HG03558 (cell line): ENCODE measurements around the gene TMEM170B.

Source experiments
- ATAC-seq: cut with Tn5 transposase; IDR thresholded peaks from one replicate; pipeline ENCODE4 v1.9.1; 2021; ENCODE audit warnings: moderate number of reproducible peaks; ENCODE audit not compliant: unreplicated experiment; ENCODE audit errors: extremely low read depth

Gene TMEM170B

DNA sequence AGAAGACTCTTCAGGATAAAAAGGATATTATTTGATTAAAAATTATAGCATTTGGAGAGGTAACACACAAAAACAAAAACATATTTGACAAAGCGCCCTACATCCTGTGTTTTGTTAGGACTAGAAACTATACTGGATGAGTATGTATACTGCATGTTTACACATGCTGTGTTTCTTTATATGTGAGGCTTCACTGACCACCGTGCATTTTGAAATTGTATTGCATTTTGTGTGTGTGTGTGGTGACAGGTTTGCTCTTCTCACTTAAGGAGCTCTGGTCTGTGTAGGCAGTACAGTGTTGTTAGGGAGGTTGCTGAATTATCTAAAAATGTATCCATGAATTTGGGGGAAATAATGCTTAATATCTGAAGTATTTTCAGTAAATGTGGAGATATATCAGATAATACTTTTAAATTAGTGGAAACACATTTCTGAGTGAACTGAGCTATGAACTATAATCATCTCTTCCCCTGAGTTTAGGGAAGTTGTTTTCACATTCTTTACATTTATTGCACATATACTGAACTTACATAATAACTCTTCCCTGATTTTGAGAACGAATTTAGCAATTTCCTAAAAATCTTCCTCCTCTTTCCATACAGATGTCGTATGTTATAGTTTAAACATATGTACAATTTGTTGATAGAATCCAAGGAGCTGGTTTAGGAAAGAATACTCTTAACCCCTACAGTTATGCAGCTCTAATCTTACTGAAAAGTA, 43.3 kb downstream of the TMEM170B start:
- no peak for ATAC-seq

DNA sequence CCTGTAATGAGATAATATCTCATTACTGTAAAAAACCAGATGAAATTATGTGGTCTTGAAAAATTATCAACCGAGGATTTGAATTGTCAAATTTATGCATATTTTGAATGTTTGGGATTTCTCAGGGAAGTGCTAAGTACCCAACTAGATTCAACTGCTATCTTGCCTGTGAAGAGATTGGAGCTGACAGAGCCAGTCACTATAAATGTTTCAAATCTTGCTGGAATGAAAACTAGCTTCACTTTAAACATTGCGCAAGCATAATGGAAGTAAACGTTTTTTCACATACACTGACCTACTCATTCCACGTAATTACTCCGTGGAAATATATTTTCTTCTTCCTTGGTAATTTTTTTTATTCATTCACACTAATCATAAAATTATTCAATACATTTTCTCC, 46.7 kb downstream of the TMEM170B start:
- ATAC-seq: no peak

DNA sequence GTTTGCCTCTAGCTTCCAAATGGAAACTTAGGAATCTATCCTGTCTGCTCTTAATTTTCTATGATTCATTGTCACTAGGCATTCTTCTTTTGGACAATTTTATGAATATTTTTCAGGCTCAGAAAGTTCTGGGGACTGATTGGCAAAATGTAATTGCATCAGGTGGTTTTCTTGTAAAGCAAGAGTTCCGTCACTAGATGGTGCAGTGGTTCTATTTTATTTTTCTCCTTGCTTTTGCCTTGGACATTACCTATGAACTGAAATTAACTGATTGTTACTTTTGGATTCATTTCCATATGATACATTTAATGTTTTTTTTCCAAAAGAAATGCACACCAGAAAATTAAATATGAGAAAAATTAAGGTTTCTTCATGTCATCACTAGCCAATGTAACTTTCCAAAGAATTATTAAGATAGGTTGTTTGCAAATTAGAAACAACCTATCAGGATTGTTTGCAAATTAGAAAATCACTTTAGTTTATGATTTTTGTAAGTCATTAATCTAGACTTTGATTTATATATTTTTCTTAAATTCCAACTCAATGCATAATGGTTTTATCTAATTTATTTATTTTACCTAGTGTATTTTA, 48.0 kb downstream of the TMEM170B start:
- no peak for ATAC-seq

DNA sequence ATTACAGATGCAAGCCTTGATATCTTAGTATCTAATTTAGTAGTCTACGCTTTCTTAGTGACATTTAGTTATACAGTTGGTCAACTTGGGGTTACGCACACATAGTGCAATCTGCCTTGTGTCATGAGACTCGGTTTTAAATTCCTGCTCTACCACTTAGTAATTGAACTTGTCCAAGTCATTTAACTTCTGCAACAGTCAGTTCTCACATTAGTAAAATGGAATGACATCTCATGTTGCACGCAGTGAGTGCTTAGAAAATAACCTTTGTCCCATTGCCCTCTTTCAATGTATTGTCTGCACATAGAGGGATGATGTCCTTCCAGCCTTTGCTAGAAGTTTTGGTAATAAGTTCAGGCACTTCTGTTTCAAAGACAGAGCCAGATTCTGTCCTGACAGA, 48.6 kb downstream of the TMEM170B start:
- no peak for ATAC-seq

DNA sequence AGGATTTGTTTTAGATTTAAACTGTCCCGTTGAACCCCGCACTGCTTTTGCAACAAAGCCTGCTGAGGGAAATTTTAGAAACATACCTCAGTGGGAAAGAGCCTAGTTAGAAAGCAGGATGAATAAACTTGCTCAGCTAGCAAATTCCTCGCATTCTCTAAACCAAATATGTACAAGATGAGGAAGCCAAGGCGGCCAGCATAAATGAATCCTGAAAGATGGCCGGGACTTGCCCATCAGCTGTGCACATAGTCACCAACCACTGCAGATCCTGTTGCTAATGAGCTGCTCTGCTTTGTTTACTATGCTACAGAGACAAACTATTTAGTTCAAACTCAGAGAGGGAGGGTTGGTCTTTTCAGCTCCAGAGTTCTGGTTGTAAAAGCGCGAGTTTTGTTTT, 49.0 kb downstream of the TMEM170B start:
- no peak for ATAC-seq

DNA sequence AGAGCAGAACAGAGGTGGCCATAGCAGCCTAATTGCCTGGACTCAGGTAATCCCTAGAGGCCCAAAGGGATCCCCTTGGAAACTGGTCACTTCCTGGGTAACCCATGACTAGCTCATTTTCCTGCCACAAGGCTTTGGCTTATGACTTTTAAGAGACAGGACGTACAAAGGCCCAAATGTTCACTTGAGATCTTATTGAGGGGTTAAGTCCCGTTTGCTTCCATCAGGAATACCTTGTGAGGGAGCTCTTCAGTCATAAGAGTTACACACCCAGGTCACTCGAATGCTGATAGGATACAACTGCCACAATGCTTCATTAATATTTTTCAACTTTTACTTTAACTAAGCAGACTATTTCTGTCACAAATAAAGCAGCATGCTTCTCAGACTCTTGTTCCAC, 51.7 kb downstream of the TMEM170B start:
- no peak for ATAC-seq

DNA sequence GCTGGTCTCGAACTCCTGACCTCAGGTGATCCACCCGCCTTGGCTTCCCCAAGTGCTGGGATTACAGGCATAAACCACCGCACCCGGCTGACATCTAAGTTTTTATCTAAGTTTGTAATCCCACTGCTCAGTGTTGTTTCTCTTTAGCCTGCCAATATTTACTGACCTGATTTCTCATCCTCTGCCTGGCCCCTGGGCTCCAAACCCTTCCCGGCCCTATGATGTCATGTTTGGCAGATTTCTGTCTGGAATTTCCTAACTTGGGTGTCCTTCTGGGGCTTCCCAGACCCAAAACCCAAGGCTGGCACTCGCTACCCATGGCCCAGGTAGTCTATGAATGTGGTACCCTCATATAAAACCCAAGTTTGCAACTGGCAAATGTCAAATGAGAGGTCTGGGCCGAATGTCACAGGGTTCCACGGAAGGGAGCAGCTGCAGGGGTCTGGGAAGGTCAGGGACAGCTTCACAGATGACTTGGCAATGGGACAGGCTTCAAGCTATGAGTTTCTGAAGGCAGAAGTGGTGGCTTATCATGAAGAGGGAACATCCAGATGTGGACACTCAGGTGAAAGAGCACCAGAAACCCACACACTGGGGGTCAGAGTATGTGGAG, 54.9 kb downstream of the TMEM170B start:
- ATAC-seq: no peak

DNA sequence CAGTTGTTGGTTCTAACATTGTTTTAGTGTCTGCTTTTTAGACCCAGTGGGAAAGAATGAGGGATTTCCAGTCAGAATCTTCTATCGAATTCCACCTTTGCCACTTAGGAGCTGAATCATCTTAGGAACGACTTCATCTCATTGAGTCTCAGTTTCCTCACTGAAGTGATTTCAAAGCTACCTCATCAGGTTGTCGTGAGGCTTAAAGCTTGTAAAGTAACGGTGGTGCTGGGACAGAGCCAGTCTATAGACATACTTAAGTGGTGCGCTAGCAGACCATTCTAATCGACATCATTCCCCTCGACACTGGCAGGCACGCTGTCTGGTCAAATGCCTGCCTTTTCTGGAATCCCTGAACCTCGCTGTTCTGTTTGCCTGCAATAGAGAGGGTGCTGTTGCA, 55.5 kb downstream of the TMEM170B start:
- ATAC-seq: no peak

DNA sequence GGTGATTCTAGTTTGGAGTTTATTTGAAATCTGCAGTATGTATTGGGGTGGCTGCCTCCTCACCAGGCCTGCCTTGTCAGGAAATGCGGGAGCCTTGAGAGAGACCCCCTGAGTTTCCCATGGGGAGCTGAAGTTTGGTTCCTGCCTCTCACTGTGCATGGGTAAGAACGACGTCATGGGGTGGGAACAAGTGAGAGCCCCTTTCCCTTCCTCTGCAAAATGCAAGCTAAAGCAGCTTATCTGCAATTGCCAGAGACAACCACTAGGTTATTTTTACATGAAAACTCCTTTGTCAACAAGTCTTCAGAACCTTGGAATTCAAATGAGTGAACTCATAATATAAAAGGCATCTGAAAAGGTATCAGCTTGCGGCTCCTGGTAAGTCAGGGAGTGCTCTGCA, 58.4 kb downstream of the TMEM170B start:
- no peak for ATAC-seq

DNA sequence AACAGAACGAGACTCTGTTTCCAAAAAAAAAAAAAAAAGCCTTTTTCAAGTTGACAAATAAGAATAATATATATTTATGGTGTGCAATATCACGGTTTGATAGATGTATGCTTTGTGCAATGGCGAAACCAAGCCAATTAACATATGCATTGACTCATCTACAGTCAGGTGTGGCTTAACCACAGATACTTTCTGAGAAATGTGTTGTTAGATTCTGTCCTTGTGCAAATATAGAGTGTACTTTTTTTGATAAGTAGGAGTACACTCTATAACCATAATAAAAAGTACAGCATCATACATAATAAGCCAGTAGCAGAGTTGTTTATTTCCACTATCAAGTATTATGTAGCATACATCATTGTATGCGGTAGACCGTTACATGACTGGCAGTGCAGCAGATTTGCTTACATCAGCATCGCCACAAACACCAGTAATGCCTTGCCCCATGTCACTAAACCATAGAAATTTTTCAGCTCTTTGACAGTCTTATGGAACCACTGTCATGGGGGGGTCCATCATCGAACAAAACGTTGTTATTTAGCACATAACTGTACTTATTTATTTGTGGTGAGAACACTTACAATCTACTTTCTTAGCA, 59.2 kb downstream of the TMEM170B start:
- ATAC-seq: no peak

DNA sequence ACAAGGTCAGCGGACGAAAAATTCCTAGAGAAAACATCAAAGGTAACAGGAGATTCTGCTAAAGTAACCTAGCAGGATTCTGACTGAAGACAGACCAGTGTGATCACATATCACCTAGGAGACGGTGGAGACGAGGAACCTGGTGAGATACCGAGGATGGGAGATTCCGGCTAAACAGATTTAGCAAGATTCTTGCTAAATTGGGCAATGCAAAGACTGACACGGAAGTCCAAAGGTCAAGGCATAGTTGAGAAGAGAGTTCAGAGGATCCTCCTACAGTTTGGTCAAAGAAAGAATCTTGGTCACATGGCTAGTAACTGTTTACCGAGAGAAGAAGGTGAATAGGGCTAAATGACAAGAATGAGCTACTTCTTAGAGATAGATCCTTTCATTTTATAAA, 61.1 kb downstream of the TMEM170B start:
- ATAC-seq: no peak

DNA sequence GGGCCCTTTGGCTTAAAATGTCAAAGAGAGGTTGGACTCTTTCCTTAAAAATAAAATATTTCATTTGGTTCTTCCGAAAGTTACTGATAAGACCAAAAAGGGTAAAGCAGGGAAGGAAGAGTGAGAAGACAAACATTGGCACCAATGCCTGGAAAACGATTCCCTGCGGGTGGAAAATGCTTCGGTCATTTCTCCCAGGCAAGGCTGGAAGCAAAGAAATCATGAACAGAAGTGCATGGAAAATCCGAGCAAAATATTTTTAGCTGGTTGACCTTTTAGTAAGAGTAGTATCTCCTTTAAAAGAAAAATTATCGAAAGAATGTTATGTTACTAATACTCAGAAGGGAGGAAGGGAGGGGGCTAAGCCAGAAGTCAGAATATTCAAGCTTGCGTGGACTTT, 62.7 kb downstream of the TMEM170B start:
- ATAC-seq: no peak

DNA sequence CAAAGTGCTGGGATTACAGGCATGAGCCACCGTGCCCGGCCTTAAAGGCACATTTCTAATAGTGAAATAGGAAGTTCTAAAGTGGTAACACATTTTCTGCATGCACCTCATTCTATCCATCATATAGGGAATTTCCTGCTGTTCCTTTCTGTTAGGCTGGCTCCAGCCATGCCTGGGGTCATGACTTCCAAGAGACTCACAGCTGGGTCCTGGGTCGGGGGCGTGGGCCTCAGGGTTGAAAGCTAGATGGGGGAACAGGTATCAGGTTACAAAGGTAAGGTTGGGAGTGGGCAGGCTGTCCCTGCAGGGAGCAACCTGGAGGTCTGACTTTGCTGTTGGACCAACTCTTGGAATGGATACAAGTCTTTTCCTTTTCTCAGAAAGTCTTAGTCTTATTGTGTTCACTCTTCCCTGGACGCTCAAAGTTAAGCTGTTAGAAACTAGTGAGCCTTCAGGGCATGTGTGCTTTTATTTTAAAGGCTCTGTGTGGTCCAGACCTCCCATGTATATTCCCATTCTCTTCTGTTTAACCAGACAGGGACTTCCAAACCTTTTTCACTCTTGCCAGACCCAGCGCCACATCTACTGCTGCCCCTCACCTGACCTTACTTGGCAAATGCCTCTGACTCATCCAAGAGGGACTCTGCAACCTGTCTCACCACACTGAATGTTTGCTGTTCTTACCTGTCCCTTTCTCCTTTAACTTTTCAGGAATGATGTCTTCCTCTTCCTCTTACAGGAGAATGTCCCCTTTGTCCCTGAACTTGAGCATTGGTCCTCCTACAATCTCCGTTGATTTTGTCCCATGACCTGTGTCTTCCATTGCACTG, 64.4 kb downstream of the TMEM170B start:
- ATAC-seq: no peak

DNA sequence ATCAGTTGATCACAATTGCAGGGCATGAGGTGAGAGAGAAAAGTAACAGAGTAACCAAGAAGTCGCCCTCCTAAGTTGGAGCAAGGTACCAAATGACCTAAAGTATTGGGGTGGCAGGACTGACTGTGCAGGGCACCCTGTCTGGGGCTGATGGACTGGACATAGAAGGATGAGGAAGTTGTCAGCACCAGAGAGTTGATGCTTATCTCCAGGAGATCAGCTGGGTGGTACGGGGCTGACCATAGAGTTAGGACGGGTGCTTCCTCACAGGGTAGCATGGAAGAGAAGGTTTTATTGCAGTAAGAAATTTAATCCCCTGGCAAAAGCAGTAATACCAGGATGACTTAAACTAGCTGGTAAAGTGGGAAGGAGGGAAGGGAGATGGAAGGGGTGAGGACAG, 66.7 kb downstream of the TMEM170B start:
- no peak for ATAC-seq

DNA sequence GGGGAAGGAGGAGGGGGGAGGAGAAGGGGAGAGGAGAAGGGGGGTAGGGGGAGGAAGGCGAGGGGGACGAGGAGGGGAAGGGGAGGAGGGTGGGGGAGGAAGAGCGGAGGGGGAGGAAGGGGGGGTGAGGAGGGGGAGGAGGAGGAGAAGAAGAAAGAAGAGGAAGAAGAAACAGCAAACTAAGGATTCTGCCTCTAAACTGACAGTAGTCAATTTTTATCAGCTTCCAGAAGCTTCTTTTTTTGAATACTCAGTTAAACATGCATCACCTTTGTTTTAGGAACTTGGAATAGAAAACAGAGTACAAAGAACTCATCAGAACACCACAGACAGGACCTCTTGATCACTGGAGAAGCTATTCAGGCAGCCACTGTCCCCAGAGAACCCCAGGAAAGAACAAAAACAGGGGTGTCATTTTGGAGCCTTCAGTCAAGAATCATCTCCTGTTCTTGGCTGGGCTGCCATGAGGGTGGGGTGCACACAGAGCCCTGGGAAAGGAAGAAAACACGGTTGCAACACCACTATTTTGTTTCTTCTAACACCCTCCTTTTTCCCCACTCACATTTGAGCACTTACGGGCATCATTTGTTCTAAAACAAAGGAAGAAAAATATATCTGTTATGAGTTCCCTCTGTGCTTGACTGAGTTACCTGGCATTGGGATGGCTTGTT, 67.4 kb downstream of the TMEM170B start:
- ATAC-seq: no peak

DNA sequence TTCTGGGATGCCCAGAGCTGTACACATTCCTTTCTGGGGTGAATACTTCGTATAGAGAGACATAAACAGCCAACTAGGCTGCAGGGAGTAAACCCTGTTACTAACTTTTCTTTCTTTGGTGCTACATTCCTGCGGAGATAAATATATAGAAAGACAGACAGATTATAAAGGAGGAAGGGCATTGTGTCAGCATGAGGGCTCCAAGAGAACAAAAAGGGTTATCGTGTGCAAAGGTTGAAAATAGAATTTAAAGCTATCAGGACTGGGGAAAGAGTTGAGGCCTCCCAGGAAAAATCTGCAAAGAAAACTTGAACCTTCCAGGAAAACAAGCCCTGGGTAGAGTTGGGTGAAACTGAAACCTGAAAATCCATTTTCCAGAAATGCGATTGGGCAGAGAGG, 68.0 kb downstream of the TMEM170B start:
- ATAC-seq: no peak

DNA sequence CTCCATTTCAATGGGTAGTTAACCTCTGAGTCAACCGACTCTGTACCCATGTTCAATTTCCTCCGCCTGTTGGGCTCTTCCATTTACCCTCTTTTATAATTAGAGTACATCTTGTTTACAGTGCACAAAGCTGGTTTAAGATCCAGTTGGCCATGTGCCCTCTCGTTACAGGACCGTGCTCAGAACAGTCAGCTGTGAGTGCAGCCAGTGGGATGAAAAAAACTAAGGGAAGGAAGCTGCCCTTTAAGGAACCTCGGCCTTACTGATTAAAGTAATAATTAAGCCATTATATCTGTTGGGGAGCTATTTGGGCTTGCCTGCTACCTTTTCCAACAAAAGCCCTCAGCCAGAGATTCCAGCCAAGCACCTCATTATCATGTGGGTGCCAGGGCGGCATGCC, 68.8 kb downstream of the TMEM170B start:
- no peak for ATAC-seq

DNA sequence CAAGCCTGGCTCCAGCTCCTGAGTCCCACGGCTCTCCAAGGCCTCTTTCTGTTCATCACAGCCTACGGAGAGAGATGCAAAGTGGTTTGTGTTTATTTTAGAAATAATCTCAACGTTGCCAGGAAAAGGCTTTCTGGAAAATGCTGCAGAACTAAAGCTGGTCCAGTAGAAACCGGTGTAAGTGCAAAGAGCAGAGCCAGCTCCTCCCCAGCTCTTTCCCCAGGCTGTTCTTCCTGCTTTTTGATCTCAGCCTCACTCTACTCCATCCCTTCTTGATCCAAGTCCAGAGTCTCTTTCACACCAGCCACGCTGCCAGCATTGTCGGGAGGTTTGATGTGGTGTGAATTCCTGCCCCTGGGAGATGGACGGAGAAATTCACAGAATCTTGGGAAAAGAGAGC, 69.8 kb downstream of the TMEM170B start:
- no peak for ATAC-seq

DNA sequence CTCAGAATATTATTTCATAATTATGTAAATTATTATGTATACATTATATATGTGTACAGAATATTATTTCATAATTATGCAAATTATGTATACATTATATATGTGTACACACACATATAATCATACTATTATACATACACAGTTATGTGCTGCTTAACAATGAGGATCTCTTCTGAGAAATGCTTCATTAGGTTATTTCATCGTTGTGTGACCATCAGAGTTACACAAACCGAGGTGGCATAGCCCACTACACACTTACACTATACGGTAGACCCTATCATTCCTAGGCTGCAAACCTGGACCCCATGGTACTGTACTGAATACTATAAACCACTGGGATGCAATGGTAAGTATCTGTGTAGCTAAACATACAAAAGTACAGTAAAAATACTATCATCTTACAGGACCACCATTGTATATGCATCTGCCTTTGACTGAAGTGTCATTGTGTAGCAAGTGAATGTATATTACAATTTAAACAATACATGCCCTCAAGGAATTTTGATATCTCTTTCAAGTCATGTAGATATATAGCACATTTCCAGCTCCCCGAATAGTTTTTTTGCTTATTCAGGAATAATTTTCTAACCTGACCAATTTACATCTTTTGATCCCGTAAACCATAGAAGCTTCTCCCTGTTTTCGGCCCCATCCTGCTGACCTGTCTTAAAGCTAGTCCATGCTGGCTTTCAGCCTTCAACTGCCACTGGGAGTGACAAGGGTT, 71.2 kb downstream of the TMEM170B start:
- no peak for ATAC-seq
